SK-N-MC (cell line): ENCODE data around the gene DNPEP.

Experiments used
- DNase-seq: peaks from one replicate; pipeline ENCODE4 v3.0.0-alpha.2; 2011; ENCODE audit warnings: low read depth, low spot score
- H3K27ac ChIP-seq: fragments of 200-600 bp; sonication (generic); 2 replicates; pipeline ENCODE4 v1.5.1; 2016; ENCODE audit warnings: mixed run types
- H3K36me3 ChIP-seq: fragments of 200-600 bp; sonication (generic); 2 replicates; pipeline ENCODE4 v1.6.1; 2017; ENCODE audit warnings: antibody characterized with exemption, low read length, mixed read lengths; ENCODE audit not compliant: insufficient read depth
- H3K4me3 ChIP-seq: fragments of 200-600 bp; sonication (generic); 2 replicates; pipeline ENCODE4 v1.5.1; 2016
- H3K9ac ChIP-seq: fragments of 200-600 bp; sonication (generic); 2 replicates; pipeline ENCODE4 v1.8.0; 2017; ENCODE audit warnings: mixed run types, mixed read lengths; ENCODE audit not compliant: insufficient read length
- H3K9me3 ChIP-seq: fragments of 200-600 bp; sonication (generic); 2 replicates; pipeline ENCODE4 v1.6.1; 2017; ENCODE audit warnings: low read depth, mild to moderate bottlenecking, antibody characterized with exemption, low read length, moderate library complexity, mixed read lengths
- EZH2 ChIP-seq: fragments of 200-600 bp; sonication (generic); IDR thresholded peaks from one replicate; pipeline ENCODE4 v1.6.1; 2017; ENCODE audit warnings: antibody characterized with exemption
- FOXP2 ChIP-seq: optimal IDR thresholded peaks from 2 replicates; pipeline ENCODE3; 2011; ENCODE audit warnings: mild to moderate bottlenecking, moderate library complexity; ENCODE audit not compliant: insufficient read depth; ENCODE audit errors: extremely low read length, control extremely low read depth
- POLR2AphosphoS5 ChIP-seq: IDR thresholded peaks from 2 replicates; pipeline ENCODE4 v1.6.1; 2012; ENCODE audit warnings: mild to moderate bottlenecking, low read depth, low read length, borderline replicate concordance

Gene DNPEP

DNA sequence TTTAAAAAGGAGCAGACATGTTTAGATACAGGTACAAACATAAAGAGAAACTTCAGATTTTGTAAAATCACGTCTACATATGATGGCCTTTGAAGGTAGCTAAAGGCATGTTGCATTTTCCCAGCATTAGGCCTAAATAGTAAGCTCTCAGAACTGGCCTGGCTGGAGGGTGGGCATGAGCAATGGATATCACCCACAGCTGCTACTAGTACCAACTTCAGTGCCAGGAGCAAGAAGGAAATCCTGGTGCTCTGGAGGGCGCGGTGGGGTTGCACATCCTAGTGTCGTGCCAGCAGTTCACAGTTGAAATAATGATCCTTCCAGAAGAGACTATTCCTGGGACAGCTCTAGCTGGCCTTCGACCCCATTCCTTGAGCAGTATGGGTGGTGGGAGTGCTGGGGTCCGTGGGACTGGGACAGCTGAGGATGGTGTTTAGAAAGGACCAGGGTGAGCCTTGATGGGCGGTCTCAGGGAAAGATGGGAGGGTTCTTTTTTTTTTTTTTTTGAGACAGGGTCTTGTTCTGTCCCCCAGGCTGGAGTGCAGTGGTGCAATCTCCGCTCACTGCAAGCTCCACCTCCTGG, 35.3 kb upstream of the DNPEP start:
- no peaks in the 10 kb centered on the region for H3K36me3 ChIP-seq
- no peak overlapping the region for H3K27ac ChIP-seq
- no peaks in the 10 kb centered on the region for H3K9me3 ChIP-seq
- TF ChIP-seq FOXP2, result no peak
- TF ChIP-seq POLR2AphosphoS5, result no peak
- H3K9ac ChIP-seq, result no peak overlapping the region
- no peak for DNase-seq
- H3K4me3 ChIP-seq, result no peak overlapping the region

DNA sequence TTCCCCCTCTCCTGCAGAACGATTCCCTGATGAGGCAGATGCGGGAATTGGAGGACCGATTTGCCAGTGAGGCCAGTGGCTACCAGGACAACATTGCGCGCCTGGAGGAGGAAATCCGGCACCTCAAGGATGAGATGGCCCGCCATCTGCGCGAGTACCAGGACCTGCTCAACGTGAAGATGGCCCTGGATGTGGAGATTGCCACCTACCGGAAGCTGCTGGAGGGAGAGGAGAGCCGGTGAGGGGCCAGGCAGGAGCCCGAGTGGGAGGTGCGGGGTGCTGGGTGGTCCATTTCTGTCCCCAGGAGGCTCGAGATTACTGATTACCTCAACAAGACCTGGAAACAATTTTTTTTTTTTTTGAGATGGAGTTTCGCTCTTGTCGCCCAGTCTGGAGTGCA, 33.6 kb upstream of the DNPEP start:
- Histone ChIP-seq H3K9me3 (no peaks in the 10 kb centered on the region), H3K4me3 (no peak overlapping the region), H3K36me3 (no peaks in the 10 kb centered on the region), H3K9ac (no peak overlapping the region), H3K27ac (no peak overlapping the region)
- DNase-seq, result no peak
- no peak for TF ChIP-seq FOXP2
- no peak for TF ChIP-seq POLR2AphosphoS5
- no peak for TF ChIP-seq EZH2

DNA sequence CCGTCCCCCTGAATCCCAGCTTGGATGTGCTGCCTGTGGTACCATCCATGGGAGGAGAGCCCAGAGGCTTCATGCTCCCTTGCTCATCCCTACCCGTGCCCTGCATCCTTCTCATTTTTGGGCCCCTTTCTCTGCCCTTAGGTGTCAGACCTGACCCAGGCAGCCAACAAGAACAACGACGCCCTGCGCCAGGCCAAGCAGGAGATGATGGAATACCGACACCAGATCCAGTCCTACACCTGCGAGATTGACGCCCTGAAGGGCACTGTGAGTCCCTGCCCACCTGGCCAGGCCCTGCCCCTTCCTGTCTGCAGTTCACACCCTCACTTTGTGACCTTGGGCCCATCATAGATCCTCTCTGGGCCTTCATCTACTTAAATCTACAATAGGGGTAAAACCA, 33.0 kb upstream of the DNPEP start:
- Histone ChIP-seq H3K4me3 (no peak overlapping the region), H3K36me3 (no peaks in the 10 kb centered on the region), H3K27ac (no peak overlapping the region), H3K9ac (no peak overlapping the region), H3K9me3 (no peaks in the 10 kb centered on the region)
- no peak for TF ChIP-seq FOXP2
- TF ChIP-seq EZH2, result no peak
- DNase-seq, result no peak

DNA sequence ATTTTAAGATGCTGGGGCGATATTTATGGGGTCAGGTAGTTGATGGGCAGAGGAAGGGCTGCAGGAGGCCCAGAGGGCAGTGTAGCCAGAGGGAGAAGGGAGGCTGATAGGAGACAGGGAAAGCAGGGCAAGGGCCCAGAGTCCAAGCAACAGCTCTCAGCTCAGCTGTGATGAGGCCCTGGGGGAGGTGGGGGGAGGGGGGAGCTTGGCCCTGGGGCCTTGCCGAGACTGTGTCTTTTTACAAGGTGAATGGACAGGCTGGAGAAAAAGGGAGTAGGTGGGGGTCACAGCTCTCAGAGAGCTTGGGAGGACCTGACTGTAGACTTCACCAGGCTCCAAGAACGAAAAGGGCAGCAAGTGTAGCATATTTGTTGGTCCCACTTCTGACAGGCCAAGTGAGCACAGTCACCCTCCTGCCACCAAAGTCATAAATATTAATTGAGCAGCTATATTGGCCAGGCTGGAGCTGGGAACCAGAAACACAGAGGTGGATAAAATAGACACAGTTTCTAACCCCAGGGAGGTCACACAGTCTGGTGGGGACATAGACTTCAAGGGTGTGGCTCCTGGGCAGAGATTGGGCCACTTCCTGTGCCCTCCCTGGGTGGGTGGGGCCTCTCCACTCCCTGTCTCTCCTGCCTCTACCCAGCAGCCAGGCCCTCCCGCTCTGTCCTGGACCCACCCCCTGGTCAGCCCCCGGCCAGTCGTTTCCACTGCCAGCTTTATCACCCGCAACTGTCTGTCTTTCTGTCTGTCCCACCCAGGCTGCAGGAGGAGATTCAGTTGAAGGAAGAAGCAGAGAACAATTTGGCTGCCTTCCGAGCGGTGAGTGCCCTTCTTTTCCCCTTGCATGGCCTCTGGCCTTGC, 31.9 kb upstream of the DNPEP start:
- H3K36me3 ChIP-seq, result no peaks in the 10 kb centered on the region
- no peak for DNase-seq
- no peak overlapping the region for H3K9ac ChIP-seq
- TF ChIP-seq FOXP2 (no peak), EZH2 (no peak), POLR2AphosphoS5 (no peak)
- no peaks in the 10 kb centered on the region for H3K9me3 ChIP-seq
- no peak overlapping the region for H3K27ac ChIP-seq
- H3K4me3 ChIP-seq, result no peak overlapping the region

DNA sequence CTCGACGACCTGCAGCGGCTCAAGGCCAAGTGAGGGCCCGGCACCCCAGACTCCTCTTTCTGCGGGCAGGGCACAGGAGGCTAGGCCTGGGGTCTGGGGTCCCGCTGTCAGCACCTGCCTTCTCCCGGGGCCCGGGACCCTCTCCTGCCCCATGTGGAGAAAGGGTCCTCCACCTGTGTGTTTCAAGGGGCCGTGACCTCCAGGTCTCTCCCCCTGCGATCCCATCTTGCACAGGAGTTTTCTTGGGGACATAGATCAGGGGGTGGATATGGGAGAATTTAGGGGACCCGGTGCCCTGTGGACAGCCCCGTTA, 31.3 kb upstream of the DNPEP start:
- no peaks in the 10 kb centered on the region for H3K9me3 ChIP-seq
- no peak overlapping the region for H3K27ac ChIP-seq
- TF ChIP-seq POLR2AphosphoS5 (no peak), FOXP2 (no peak), EZH2 (no peak)
- no peaks in the 10 kb centered on the region for H3K36me3 ChIP-seq
- H3K4me3 ChIP-seq, result no peak overlapping the region
- H3K9ac ChIP-seq, result no peak overlapping the region
- no peak for DNase-seq

DNA sequence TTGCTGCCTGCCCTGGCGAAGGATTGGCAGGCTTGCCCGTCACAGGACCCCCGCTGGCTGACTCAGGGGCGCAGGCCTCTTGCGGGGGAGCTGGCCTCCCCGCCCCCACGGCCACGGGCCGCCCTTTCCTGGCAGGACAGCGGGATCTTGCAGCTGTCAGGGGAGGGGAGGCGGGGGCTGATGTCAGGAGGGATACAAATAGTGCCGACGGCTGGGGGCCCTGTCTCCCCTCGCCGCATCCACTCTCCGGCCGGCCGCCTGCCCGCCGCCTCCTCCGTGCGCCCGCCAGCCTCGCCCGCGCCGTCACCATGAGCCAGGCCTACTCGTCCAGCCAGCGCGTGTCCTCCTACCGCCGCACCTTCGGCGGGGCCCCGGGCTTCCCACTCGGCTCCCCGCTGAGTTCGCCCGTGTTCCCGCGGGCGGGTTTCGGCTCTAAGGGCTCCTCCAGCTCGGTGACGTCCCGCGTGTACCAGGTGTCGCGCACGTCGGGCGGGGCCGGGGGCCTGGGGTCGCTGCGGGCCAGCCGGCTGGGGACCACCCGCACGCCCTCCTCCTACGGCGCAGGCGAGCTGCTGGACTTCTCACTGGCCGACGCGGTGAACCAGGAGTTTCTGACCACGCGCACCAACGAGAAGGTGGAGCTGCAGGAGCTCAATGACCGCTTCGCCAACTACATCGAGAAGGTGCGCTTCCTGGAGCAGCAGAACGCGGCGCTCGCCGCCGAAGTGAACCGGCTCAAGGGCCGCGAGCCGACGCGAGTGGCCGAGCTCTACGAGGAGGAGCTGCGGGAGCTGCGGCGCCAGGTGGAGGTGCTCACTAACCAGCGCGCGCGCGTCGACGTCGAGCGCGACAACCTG, 30.7 kb upstream of the DNPEP start, which contains the start of gene DES:
Gene DES, plus strand, starts transcription at position 223 of the 857 bp plus-strand sequence. Its CDS starts 86 bp downstream, at position 309.
- Histone ChIP-seq H3K4me3 (no peak within 1 kb of the TSS), H3K36me3 (no peaks in the 10 kb centered on the region), H3K27ac (no peak within 1 kb of the TSS), H3K9me3 (no peaks in the 10 kb centered on the region), H3K9ac (no peak within 1 kb of the TSS)
- no peak for DNase-seq
- TF ChIP-seq POLR2AphosphoS5 (no peak), FOXP2 (no peak), EZH2 (no peak)

DNA sequence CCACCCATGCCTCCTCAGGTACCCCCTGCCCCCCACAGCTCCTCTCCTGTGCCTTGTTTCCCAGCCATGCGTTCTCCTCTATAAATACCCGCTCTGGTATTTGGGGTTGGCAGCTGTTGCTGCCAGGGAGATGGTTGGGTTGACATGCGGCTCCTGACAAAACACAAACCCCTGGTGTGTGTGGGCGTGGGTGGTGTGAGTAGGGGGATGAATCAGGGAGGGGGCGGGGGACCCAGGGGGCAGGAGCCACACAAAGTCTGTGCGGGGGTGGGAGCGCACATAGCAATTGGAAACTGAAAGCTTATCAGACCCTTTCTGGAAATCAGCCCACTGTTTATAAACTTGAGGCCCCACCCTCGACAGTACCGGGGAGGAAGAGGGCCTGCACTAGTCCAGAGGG, 29.7 kb upstream of the DNPEP start:
- DNase-seq, result no peak
- no peak overlapping the region for H3K9ac ChIP-seq
- H3K27ac ChIP-seq, result no peak overlapping the region
- no peaks in the 10 kb centered on the region for H3K36me3 ChIP-seq
- TF ChIP-seq EZH2 (no peak), POLR2AphosphoS5 (no peak), FOXP2 (no peak)
- H3K9me3 ChIP-seq, result no peaks in the 10 kb centered on the region
- no peak overlapping the region for H3K4me3 ChIP-seq

DNA sequence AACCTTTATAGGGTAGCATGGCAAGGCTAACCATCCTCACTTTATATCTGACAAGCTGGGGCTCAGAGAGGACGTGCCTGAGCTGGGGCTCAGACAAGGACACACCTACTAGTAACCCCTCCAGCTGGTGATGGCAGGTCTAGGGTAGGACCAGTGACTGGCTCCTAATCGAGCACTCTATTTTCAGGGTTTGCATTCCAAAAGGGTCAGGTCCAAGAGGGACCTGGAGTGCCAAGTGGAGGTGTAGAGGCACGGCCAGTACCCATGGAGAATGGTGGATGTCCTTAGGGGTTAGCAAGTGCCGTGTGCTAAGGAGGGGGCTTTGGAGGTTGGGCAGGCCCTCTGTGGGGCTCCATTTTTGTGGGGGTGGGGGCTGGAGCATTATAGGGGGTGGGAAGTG, 29.2 kb upstream of the DNPEP start:
- Histone ChIP-seq H3K27ac (no peak overlapping the region), H3K36me3 (no peaks in the 10 kb centered on the region), H3K9me3 (no peaks in the 10 kb centered on the region), H3K4me3 (no peak overlapping the region), H3K9ac (no peak overlapping the region)
- no peak for TF ChIP-seq EZH2
- TF ChIP-seq FOXP2, result no peak
- no peak for TF ChIP-seq POLR2AphosphoS5
- DNase-seq, result no peak
